Omental fat pad (tissue), 4 donors: ENCODE results near the gene MGMT. TPM values are rescaled to one million over a fixed set of nuclear protein-coding genes. Genes with fewer than 3 reads are reported as not detected.

ENCODE experiments used
- ATAC-seq: fragments of 150-250 bp; one replicate; pipeline ENCODE4 v1.9.1; 2016; ENCODE audit warnings: mild to moderate bottlenecking, moderate library complexity; ENCODE audit not compliant: low FRiP score
- DNase-seq: peaks from one replicate; pipeline ENCODE4 v3.0.0-alpha.2; 2019; ENCODE audit warnings: low spot score
- CTCF ChIP-seq, 3 donors: fragments of 450-650 bp; IDR thresholded peaks; one replicate each; pipeline ENCODE4 v1.5.1; 2016 to 2017; ENCODE audit warnings: antibody characterized with exemption in 3 of 3, mild to moderate bottlenecking in 3 of 3, moderate library complexity in 2 of 3
- total RNA-seq, 4 donors: library from RNA; depleted of rRNA; stranded (reverse); fragments of >200 nt; gene quantifications; one replicate each; pipeline ENCODE4 v1.1.0, GENCODE V29; 2016

Gene MGMT
- total RNA-seq, 4 donors from 2014 or later = 27.3 to 56.6 (median 35.4) TPM

DNA sequence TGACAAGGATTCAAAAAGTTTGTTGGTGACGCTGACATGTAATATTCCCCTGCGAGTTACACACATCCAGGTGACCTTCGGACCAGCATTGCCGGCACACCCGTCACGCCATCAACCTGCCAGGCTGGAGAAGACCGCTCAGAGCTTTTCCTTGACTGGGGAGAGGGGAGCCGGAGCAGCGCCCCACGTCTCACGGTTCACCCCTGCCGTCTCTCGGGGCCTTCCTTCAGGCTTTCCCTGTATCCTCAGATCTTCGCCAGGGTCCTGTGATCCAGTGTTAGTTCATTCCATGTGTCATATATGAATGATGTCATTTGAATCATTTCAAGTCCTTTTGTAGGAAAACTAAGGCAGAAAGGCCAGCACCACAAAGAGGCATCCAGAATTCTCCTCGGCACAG is 127.8 kb downstream of the MGMT start:
- DNase-seq = no peak
- TF ChIP-seq CTCF (IDR thresholded peaks at IDR 0.05) = no peak
- ATAC-seq = no peak

- no peak for TF ChIP-seq CTCF (IDR thresholded peaks at IDR 0.05)
- DNase-seq (no peak), ATAC-seq (no peak)
Observed at GRCh38 chr10:129598413-129598812, 131.4 kb downstream of the MGMT start.

GRCh38 chr10:129599160-129599559 is 132.1 kb downstream of the MGMT start:
- no peak for TF ChIP-seq CTCF (IDR thresholded peaks at IDR 0.05)
- ATAC-seq = no peak
- DNase-seq = no peak

DNA sequence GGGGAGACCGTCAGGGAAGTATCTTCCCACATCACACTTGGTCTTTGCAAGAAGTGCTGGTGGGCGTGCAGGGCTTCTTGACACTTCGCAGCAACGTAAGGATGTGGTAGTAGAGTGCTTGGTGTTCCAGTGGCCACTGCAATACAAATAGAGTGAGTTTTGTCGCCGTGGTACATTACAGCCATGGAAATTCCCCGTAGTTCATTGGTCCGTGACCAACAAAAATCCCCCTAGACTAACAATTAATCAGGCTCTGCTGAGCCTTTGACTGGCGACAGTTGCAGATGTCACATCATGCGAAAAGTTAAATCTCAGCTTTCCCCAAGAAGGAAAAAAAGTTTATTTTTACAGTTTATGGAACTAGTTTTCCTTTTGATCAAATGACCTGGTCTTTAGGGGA is 134.7 kb downstream of the MGMT start:
- DNase-seq = no peak
- no peak for ATAC-seq
- TF ChIP-seq CTCF (IDR thresholded peaks at IDR 0.05) = no peak

DNA sequence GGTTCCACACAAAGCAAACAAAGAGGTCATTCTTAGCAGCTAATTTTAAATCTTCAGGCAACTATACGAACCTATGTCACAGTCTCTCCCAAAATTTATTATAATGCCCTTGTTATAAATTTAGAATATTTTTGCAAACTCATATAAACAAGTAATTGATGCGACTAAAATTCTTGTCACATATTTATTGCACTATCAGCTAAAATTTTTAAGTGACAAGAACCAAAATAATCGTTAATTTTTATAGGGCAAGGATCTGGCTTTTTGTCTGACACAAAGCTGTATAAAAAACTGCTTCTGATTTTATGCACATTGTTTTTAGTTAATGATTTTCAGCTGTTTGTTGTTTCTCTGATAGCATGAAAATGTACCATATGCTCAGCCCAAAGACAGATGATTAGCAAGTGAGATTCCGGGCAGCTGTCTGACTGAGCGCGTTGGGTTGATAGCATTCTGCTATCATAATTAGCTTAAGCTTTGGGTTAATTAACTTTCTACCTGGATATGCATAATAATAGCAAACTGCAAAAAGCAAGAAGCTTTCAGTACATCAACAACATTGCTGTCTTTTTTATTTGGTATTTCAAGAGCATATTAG is 136.0 kb downstream of the MGMT start:
- ATAC-seq = no peak
- no peak for DNase-seq
- no peak for TF ChIP-seq CTCF (IDR thresholded peaks at IDR 0.05)

DNA sequence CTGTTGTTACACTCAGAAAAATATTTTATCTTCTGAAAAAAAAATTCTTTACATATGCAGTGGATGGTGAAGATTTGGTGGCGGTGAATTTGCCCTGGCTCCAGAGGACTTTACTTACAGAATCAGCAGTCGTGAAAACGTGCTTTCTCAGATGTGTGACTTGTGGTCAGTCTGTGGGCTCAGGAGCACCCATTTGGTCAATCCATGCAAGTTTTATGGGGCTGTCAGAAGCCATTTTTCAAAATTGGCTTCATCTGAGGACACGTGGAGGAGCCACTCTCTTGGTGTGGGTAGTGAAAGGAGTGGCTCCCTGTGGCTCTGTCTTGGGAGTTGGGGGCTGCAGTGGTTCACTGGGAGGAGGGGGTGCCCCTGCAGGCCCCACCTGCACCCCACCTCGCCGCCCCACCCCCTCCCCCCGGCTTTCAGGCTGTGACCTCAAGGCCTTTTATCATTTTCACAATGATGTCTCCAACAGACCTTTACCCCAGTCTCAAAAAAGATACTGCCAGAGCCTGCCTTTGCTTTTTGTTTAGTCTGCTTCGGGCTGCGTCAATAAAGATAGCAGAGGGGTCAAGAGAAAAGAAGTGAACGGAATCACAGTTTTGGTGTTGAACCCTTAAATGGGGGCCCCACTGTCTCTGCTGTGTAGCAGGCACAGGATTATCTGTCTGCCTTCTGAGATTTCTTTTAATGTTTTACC is 137.4 kb downstream of the MGMT start:
- no peak for TF ChIP-seq CTCF (IDR thresholded peaks at IDR 0.05)
- ATAC-seq = no peak
- no peak for DNase-seq
